Umbilical cord (tissue), 2 donors: ENCODE measurements around the gene HDGF. TPM values are rescaled to one million over a fixed set of nuclear protein-coding genes. Genes with fewer than 3 reads are reported as not detected.

Experiments
- DNase-seq: peaks from one replicate; pipeline ENCODE4 v3.0.0-alpha.2; 2015; ENCODE audit warnings: low spot score
- total RNA-seq: library from RNA; depleted of rRNA; stranded (reverse); fragments of >200 nt; gene quantifications from one replicate; pipeline ENCODE4 v1.2.3, GENCODE V29; 2014; ENCODE audit warnings: low replicate concordance; ENCODE audit not compliant: insufficient read depth

HDGF gene
- total RNA-seq: 69.8 TPM

GRCh38 chr1:156751451-156751756 lies at the start of gene HDGF:
TSS of gene HDGF (minus strand) at chr1:156751675. CDS start at chr1:156751429, 246 bp downstream.
- no peak for DNase-seq

- DNase-seq: peak; percentile 67
Measured at GRCh38 chr1:156797212-156797871, 45.9 kb upstream of the HDGF start.

DNA sequence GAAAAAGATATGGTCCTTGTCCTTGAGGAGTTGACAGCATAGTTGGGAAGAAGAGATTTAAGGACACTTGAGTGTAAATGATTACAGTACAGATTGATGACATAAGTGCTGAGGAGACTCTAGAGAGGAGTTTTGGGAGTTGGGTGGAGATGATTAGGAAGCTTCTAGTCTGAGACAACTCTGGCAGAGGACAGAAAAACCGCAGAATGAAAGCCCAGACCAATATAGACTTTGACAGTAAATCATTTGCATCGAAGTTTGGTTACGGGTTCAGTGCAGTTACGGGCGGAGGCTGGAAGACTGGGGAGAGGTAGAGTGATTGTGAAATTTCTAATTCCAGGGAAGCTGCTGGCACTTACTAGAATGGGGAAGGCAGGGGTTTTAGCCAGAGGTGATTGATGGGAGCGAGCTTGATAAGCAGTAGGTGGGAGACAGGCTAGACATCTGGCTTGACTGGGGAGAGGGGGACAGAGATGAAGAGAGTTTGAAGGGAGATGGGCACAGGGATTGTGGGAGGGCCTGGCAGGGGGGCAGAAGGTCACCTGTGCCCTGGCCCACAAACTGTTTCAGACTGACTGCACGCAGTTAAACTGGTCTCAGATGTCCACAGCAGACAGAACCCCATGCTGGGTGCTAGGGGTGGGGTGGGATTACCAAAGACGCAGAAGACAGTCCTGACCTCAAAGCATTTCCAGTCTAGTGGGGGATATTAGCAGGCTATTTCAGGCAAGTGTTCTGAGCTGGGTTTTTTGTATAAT lies 45.0 kb upstream of the HDGF start:
- no peak for DNase-seq

GRCh38 chr1:156795787-156796186 lies 44.3 kb upstream of the HDGF start:
- DNase-seq: no peak

GRCh38 chr1:156795374-156795733 lies 43.9 kb upstream of the HDGF start:
- no peak for DNase-seq

DNA sequence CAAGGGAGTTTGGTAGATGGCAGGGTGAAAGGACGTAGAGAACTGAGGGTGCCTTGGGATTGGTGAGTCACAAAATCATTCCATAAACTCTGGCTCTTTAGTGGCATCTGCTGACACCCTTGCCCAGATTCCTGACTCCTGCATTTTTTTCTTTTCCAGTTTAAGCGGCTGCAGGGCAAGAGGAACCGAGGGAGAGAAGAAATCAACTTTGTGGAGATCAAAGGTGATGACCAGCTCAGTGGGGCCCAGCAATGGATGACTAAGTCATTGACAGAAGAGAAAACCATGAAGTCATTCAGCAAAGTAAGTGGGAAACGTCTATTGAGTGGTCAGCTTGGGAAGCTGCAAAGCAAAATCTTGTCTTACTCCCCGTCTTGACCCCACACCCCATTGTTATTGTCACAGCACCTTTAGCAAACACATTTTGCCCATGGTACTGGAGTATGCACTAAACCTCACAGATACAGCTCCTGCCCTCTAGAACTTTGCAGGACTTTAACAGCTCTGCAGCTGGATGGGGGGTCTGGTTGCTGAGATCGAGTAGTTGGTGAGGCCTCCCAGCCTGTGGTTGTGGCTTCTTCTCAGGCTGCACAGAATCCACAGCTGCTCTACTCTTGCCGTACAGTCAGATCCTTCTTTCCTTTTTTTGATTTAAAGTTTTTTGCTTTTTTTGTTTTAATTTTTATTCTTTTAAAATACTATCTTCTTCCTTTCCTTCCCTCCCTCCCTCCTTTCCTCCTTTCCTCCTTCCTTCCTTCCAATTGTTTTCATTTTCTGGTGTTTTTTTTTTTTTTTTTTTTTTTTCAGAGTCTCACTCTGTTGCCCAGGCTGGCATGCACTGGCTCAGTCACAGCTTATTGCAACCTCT lies 43.3 kb upstream of the HDGF start:
- DNase-seq: no peak

DNA sequence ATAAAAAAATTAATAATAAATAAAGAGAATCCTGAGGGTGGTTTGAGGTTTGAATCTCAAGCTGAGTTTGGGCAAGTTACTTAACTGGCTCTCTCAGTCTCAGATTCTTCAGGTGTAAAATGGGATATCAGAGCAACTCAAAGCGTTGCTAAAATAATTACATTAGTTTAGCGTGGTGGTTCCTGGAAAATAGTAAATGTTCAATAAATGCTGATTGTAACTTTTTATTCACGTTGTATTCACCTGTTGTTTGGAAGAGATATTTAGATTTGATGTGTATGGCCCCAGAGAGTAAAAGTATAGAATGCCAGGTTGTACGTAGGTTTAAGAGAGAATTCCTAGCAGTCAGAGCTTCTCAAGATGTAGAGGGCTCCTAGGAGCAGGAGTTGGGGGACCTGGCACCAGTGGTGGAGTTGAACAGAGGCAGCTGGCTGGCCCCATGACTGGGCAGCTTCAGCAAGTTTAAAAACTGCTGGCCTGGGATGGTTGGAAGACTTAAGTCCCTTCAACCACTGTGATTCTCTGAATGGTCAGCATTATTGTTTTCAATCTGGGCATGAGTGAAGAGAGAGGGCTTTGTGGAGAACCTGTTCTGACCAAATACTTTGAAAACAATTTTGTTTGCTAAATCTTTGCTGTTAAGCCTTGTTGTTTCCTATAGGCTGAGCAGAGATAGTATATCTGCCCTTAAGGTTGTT lies 38.3 kb upstream of the HDGF start:
- no peak for DNase-seq

DNA sequence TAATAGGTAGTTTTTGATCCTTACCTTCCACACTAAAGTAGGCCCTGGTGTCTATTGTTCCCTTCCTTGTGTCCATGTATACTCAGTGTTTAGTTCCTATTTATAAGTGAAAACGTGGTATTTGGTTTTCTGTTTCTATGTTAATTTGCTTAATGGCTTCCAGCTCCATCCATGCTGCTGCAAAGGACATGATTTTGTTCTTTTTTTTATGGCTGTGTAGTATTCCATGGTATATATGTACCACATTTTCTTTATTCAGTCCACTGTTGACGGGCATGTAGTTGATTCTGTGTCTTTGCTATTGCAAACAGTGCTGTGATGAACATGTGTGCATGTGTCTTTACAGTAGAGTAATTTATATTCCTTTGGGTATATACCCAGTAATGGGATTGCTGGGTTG lies 36.7 kb upstream of the HDGF start:
- DNase-seq: no peak

DNA sequence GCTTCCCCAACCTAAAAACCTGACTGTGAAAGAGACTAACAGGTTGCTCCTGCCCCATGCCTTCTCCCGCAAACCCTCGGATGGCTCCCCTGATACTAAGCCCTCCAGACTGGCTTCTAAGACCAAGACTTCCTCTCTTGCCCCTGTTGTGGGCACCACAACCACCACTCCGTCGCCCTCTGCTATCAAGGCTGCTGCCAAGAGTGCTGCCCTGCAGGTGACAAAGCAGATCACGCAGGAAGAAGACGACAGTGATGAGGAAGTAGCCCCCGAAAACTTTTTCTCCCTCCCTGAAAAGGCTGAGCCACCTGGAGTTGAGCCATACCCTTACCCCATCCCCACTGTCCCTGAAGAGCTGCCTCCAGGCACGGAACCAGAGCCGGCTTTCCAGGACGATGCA lies 35.2 kb upstream of the HDGF start:
- no peak for DNase-seq

DNA sequence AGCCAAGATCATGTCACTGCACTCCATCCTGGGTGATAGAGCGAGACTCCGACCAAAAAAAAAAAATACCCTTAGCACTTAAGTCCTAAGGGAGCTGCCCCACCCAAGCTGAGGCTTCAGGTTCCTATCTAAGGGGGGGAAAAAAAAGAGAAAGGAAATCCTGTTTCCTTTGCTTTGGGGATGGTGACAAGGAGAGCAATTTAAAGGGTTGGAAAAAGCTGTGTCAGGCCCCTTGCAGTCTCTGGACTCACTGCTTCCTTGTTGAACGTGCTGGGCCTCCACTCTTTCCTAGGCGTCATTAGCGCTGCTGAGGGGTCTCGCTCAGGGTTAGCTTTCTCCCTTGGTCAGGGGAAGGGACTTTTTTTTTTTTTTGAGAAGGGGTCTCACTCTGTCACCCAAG lies 34.0 kb upstream of the HDGF start:
- DNase-seq: no peak

DNA sequence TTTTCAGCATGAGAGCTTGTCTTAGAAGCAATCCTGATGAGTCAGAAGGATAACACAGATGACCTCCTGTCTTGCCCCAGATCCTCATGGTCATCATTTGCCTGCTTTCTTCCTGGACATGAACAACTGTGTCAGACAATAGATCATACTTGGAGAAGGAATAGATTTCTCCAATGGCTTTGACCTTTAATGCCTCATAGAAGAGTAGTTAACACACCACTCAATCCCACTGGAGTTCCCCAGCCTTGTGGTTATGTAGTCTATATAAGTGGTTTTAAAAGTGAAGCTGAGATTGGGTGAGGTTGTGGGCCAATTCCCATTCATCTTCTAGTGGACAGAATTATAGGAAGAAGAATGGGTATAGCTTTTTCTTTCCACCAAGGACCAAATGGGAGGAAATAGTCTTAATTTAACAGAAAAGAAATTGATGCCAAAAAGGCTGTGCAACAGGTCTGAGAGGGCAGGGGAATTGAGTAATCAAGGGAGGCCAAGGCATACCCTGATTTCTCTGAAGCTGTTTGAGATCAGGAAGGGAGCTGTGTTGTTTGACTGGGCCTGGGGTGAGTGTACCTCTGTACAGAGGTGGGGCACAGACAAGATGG lies 30.2 kb upstream of the HDGF start:
- DNase-seq: peak; percentile 25

GRCh38 chr1:156777573-156777972 lies 26.1 kb upstream of the HDGF start:
- DNase-seq: no peak

GRCh38 chr1:156776942-156777341 lies 25.5 kb upstream of the HDGF start:
- DNase-seq: no peak

- DNase-seq: no peak
Measured at GRCh38 chr1:156775799-156776198, 24.3 kb upstream of the HDGF start.

GRCh38 chr1:156773607-156774006 lies 22.1 kb upstream of the HDGF start:
- no peak for DNase-seq

DNA sequence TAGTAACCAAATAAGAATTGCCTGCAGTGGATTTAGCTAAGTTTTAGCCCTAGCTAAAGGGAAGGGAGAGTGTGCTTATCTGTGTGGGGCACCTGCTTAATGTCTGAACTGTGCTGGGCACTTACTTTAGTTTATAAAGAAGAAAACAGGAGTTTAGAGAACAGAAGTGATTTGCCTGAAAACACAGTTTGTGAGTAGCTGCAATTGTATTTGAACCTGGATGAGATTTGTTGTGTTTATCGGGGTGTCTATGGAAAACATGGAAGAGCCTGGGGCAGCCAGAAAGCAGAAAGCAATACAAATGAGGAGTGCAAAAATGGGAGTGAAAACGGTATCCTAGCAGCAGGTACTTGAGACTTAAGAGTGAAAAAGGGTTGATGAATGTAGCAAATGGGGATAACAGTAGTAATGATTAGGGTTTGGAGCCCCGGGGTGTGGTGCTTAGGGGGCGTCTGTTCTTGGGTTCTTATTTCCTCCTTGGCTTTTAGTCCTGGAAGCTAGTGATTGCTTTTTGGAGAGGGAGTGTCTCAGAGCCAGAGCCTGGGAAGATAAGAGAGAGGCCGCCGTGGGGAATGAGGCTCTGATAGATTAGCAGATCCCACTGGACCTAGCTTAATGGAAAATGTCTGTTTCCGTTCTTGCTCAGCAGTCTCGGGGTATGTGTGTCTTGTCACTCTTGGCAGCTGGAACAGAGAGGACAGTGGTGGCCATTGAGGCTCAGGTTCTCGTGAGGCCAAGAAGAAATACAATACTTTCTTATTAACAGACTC lies 21.4 kb upstream of the HDGF start:
- peak; percentile 79 for DNase-seq

- no peak for DNase-seq
Measured at GRCh38 chr1:156772222-156772621, 20.7 kb upstream of the HDGF start.

DNA sequence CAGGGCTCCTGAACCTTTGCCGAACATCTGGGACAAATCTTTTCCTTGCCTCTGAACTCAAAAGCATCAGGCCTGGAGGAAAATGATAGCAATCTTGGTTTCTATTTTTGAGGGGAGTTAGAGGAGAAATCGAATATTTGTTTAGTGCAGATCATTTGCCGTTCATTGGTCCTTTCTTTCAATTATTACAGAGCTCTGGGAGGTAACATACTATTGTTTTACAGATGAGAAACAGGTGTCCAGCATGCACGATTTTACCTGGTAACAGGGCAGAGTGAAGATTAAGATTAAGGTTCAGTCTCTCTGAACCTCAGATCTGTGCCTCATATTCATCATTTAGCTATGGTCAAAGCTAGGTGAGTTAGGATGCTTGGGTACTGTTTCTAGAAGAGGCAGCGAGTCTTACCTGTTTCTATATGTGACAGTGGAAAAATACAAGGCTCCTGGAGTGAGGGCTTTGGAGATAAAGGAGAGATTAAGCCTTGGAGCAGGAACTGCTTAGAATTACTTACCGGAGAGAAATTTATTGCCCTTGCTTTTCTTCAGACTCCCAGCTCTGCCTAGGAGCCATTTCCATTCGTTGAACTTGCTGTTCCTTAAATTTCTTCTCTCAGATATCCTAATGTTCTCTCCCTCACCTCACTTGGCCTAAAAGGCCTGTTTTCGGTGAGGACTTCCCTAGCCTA lies 17.3 kb upstream of the HDGF start:
- no peak for DNase-seq

DNA sequence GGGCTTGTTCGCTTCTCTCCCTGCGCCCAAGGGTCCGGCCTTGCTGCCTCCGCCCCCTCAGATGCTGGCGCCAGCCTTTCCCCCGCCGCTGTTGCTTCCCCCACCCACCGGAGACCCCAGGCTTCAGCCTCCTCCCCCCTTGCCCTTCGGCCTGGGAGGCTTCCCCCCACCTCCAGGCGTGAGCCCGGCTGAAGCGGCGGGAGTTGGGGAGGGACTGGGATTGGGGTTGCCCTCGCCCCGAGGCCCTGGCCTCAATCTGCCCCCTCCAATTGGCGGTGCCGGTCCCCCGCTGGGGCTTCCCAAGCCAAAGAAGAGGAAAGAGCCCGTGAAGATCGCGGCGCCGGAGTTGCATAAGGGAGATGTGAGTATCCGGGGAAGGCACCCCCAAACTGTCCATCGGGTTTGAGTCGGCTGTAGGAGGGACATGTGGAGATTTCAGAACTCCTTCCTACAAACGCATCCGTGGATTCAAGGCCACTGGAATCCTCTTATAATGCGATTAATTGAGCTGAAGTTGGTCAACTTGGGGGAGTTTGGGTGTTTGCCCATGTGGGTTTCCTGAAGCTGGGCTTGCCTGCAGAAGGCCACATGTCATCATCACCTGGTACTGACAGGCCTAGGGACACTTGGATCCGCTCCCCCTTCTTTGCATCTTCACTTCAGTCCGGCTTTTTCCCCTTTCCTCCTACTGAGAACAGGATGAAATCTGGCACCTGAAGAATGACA lies 16.6 kb upstream of the HDGF start:
- DNase-seq: peak; percentile 29
